Measurements from ENCODE around the gene LSAMP. TPM values are rescaled to one million over a fixed set of nuclear protein-coding genes. Genes with fewer than 3 reads are reported as not detected.

The LSAMP gene
- total and polyA plus RNA-seq, 2 experiments from 2014 or later: 2.0 to 2.9 TPM

DNA sequence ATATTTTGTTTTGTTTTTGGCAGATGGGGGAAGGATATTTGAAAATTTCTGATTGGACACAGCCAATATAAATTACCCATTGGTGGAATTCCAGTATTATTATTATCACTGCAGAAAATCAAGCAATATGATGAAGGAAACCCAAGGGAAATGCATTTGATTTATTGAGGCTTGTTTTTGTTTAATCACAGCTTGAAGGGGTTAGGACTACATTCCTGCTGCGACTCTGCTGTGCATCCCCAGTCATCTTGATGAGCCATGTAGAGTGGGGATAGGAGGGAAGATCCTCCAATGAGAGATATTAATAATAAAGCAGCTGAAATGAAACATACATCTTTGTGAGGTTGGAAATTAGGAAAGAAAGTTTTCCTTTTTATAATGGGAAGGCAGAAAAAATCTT is 613.4 kb downstream of the LSAMP start (continued):
- TF ChIP-seq, protein P1, sequence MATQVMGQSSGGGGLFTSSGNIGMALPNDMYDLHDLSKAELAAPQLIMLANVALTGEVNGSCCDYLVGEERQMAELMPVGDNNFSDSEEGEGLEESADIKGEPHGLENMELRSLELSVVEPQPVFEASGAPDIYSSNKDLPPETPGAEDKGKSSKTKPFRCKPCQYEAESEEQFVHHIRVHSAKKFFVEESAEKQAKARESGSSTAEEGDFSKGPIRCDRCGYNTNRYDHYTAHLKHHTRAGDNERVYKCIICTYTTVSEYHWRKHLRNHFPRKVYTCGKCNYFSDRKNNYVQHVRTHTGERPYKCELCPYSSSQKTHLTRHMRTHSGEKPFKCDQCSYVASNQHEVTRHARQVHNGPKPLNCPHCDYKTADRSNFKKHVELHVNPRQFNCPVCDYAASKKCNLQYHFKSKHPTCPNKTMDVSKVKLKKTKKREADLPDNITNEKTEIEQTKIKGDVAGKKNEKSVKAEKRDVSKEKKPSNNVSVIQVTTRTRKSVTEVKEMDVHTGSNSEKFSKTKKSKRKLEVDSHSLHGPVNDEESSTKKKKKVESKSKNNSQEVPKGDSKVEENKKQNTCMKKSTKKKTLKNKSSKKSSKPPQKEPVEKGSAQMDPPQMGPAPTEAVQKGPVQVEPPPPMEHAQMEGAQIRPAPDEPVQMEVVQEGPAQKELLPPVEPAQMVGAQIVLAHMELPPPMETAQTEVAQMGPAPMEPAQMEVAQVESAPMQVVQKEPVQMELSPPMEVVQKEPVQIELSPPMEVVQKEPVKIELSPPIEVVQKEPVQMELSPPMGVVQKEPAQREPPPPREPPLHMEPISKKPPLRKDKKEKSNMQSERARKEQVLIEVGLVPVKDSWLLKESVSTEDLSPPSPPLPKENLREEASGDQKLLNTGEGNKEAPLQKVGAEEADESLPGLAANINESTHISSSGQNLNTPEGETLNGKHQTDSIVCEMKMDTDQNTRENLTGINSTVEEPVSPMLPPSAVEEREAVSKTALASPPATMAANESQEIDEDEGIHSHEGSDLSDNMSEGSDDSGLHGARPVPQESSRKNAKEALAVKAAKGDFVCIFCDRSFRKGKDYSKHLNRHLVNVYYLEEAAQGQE (IDR thresholded peaks at IDR 0.05; ENCODE audit: unreplicated experiment): no peak
- no peak for TF ChIP-seq NANOG (IDR thresholded peaks at IDR 0.05; ENCODE audit: borderline replicate concordance)
- TF ChIP-seq EZH2phosphoT487 (IDR thresholded peaks at IDR 0.05; ENCODE audit: unreplicated experiment): no peak
- TF ChIP-seq, protein P2, sequence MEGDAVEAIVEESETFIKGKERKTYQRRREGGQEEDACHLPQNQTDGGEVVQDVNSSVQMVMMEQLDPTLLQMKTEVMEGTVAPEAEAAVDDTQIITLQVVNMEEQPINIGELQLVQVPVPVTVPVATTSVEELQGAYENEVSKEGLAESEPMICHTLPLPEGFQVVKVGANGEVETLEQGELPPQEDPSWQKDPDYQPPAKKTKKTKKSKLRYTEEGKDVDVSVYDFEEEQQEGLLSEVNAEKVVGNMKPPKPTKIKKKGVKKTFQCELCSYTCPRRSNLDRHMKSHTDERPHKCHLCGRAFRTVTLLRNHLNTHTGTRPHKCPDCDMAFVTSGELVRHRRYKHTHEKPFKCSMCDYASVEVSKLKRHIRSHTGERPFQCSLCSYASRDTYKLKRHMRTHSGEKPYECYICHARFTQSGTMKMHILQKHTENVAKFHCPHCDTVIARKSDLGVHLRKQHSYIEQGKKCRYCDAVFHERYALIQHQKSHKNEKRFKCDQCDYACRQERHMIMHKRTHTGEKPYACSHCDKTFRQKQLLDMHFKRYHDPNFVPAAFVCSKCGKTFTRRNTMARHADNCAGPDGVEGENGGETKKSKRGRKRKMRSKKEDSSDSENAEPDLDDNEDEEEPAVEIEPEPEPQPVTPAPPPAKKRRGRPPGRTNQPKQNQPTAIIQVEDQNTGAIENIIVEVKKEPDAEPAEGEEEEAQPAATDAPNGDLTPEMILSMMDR (conservative IDR thresholded peaks at IDR 0.05; ENCODE audit: low read depth in 2 of 2): no peak

DNA sequence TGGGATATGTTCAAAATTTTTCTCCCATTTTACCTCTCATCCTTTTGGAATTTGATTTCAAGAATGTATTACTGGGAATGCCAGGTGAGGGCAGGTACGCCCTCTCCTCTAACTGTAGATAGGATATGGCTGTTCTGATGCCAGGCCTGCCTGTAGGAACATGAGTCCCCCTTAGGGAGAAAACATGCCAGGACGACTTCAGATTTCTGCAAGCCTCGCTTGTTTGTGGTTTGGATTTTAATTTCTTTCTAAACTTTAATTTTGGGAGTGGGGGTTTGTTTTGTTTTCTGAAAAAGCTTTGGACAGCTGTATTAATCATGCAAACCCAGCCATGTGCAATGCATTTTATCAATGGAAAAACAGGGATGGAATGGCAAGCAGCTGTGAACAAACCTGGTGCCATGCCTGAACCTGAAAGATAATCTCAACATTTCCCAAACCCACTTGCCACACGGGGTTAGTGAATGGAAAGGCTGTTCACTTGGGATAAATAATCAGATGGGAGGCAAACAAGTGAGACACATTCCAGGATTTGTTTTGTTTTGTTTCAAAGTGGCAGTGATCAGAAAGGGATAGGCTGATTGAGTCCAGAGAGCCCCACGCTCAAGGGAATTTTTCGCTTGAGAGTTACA is 614.4 kb downstream of the LSAMP start:
- Histone ChIP-seq H3K9me2 (ENCODE audit: insufficient read depth) (no peaks in the 10 kb centered on the region), H3K36me3 (ENCODE audit: insufficient read depth) (no peaks in the 10 kb centered on the region), H3K27me3 (ENCODE audit: insufficient read depth) (no peaks in the 10 kb centered on the region), H3K4me1 (ENCODE audit: insufficient read depth) (peaks cover 18% of the 10 kb centered on the region), H3K4me2 (no peak overlapping the region), H4K20me1 (replicated peaks; ENCODE audit: insufficient read depth) (no peaks in the 10 kb centered on the region), H3K27ac (ENCODE audit: low read depth) (0 out of 2 replicates have a peak overlapping the region, but pooled peaks have one; percentile 2), H3K79me2 (replicated peaks; ENCODE audit: insufficient read depth) (no peaks in the 10 kb centered on the region), H2AFZ (peak overlapping the region; percentile 14; the same call in 1 of the 2 replicates), H3F3A (replicated peaks; ENCODE audit: low read depth) (no peaks in the 10 kb centered on the region), H3K4me3 (no peak overlapping the region)
- Mint-ChIP-seq H3K36me3 (ENCODE audit: low read depth) (no peaks in the 10 kb centered on the region), H3K9me3 (no peaks in the 10 kb centered on the region), H3K4me1 (peaks cover 25% of the 10 kb centered on the region), H3K27me3 (ENCODE audit: insufficient read depth, low read depth, poor library complexity) (no peaks in the 10 kb centered on the region), H3K27ac (no peak overlapping the region; the same call in 1 of the 2 replicates), H3K4me3 (no peak overlapping the region)
- DNase-seq (ENCODE audit: low spot score) (no peak), ATAC-seq (no peak)
- no peak for TF ChIP-seq ZNF462 (CRISPR knock-in tag; IDR thresholded peaks at IDR 0.05)
- TF ChIP-seq ZNF331 (CRISPR knock-in tag; IDR thresholded peaks at IDR 0.05; ENCODE audit: low read depth): no peak
- TF ChIP-seq JUNB (IDR thresholded peaks at IDR 0.05; ENCODE audit: unreplicated experiment): no peak
- TF ChIP-seq, protein P2 (conservative IDR thresholded peaks at IDR 0.05; ENCODE audit: low read depth in 2 of 2): no peak
